Measurements from ENCODE around the gene CCDC24. TPM values are rescaled to one million over a fixed set of nuclear protein-coding genes. Genes with fewer than 3 reads are reported as not detected.
A peak's percentile ranks its signal among the peaks of the same experiment; 100 is the strongest.

Gene CCDC24
- total RNA-seq, 1 experiment from 2014 or later, result 11.8 TPM

GRCh38 chr1:43973981-43974442 lies 17.4 kb upstream of the CCDC24 start:
- Histone ChIP-seq H3K4me1 (ENCODE audit: insufficient read depth, low read length) (peaks cover 5% of the 10 kb centered on the region; the same call in 1 of the 2 replicates), H3K56ac (ENCODE audit: insufficient read length, low read depth, low read length) (no peak overlapping the region), H3K23ac (ENCODE audit: insufficient read length, low read depth, low read length) (no peak overlapping the region), H3K27ac (ENCODE audit: insufficient read length, low read depth, low read length) (no peak overlapping the region), H2BK12ac (ENCODE audit: insufficient read length, low read depth, low read length) (no peak overlapping the region), H3K9ac (ENCODE audit: extremely low read depth, insufficient read length, low read length) (peak overlapping the region; percentile 10), H2BK5ac (ENCODE audit: insufficient read length, low read length) (no peak overlapping the region), H2BK20ac (ENCODE audit: low read depth, low read length, poor library complexity, severe bottlenecking) (no peak overlapping the region), H4K91ac (ENCODE audit: insufficient read length, low read depth, low read length) (no peak overlapping the region), H2AK5ac (ENCODE audit: insufficient read length, low read length) (no peak overlapping the region), H4K20me1 (ENCODE audit: control insufficient read depth, insufficient read depth, insufficient read length) (no peaks in the 10 kb centered on the region), H2BK120ac (ENCODE audit: low read depth, low read length, poor library complexity, severe bottlenecking) (no peak overlapping the region), H3K18ac (ENCODE audit: insufficient read length, low read depth, low read length) (no peak overlapping the region), H3K79me1 (ENCODE audit: insufficient read depth, low read depth, low read length, poor library complexity, severe bottlenecking) (peaks cover 9% of the 10 kb centered on the region), H3K79me2 (ENCODE audit: insufficient read depth, low read length) (peaks cover 3% of the 10 kb centered on the region; the same call in 1 of the 2 replicates), H3K14ac (ENCODE audit: insufficient read depth, low read length) (no peak overlapping the region), H3K27me3 (ENCODE audit: insufficient read depth, low read length) (no peaks in the 10 kb centered on the region), H3K4ac (ENCODE audit: low read depth, low read length) (no peak overlapping the region), H3T11ph (ENCODE audit: low read length) (no peak overlapping the region), H3K23me2 (ENCODE audit: insufficient read length, low read depth, low read length, poor library complexity, severe bottlenecking) (peaks cover 22% of the 10 kb centered on the region), H2AFZ (ENCODE audit: low read length) (no peak overlapping the region), H2BK15ac (ENCODE audit: low read depth, low read length) (no peak overlapping the region), H3K4me2 (ENCODE audit: insufficient read depth, insufficient read length, low read length) (peak overlapping the region; percentile 82), H4K5ac (ENCODE audit: insufficient read length, low read depth, low read length) (no peak overlapping the region), H4K8ac (replicated peaks; ENCODE audit: insufficient read length, low read depth, low read length) (no peak overlapping the region), H3K9me3 (ENCODE audit: control insufficient read depth, low read depth, low read length) (no peaks in the 10 kb centered on the region)
- Mint-ChIP-seq H3K27ac (peak overlapping the region; percentile 88 to 94 (median 88); a peak in 6 of 7 replicates), H3K4me3 (peak overlapping the region; percentile 82 to 95), H3K27me3 (ENCODE audit: low read depth) (peaks cover 1% of the 10 kb centered on the region; the same call in 1 of the 2 replicates), H3K36me3 (ENCODE audit: insufficient read depth in 1 of 3, low read depth in 3 of 3) (peaks cover 23 to 53% (median 38%) of the 10 kb centered on the region in 3 experiments; a peak in 6 of 7 replicates), H3K4me1 (peaks cover 31 to 43% of the 10 kb centered on the region in 2 experiments), H3K9me3 (no peaks in the 10 kb centered on the region)
- no peak for DNase-seq
- WGBS (ENCODE audit: extremely low coverage, insufficient read length, low lambda C conversion rate), result no CpG with 5 or more reads among the region's 9 CpGs
- TF ChIP-seq CTCF (conservative IDR thresholded peaks at IDR 0.05), result no peak

Data from H9 (cell line).